T follicular helper cell (primary cell): Measurements from ENCODE around the gene SLC8A2.
A peak's percentile ranks its signal among the peaks of the same experiment; 100 is the strongest.
"Not testable (repeated sequence)": the region's sequence is repeated elsewhere in the genome, so short reads cannot be mapped to it uniquely, and the experiment has no call there.

Source experiments
- DNase-seq: peaks from one replicate; pipeline ENCODE4 v3.0.0-alpha.2; 2020; ENCODE audit warnings: low read depth

Gene SLC8A2

GRCh38 chr19:47487551-47488515, 16.1 kb upstream of the SLC8A2 start:
- DNase-seq, result no peak

GRCh38 chr19:47486900-47487299, 15.2 kb upstream of the SLC8A2 start:
- no peak for DNase-seq

- DNase-seq, result not testable (repeated sequence)
Measured at GRCh38 chr19:47486220-47486619, 14.5 kb upstream of the SLC8A2 start.

GRCh38 chr19:47485210-47485609, 13.5 kb upstream of the SLC8A2 start:
- no peak for DNase-seq

- peak; percentile 83 for DNase-seq
Measured at GRCh38 chr19:47483800-47484690, 12.4 kb upstream of the SLC8A2 start, which contains the start of gene KPTN. KPTN (minus strand) TSS chr19:47484219; CDS start chr19:47484160, 59 bp downstream.

DNA sequence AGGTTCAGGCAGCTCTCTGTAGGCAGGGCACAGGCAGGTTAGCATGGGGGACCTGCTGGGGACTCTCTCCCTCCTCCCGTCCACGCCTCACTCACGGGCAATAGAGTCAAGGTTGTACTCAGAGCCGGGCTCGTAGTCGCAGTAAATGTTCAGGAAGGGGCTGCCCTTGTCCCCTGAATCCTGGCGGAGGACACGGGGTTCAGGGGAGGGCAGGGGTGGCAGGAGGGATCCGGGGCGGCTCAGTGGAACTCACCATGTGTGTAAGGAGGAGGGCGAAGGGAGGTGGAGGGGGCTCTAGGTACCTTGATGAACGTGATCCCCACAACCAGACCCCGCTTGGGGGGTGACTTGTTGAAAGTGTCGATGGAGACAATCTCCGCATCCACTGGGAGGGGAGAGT, 11.5 kb upstream of the SLC8A2 start:
- no peak for DNase-seq

DNA sequence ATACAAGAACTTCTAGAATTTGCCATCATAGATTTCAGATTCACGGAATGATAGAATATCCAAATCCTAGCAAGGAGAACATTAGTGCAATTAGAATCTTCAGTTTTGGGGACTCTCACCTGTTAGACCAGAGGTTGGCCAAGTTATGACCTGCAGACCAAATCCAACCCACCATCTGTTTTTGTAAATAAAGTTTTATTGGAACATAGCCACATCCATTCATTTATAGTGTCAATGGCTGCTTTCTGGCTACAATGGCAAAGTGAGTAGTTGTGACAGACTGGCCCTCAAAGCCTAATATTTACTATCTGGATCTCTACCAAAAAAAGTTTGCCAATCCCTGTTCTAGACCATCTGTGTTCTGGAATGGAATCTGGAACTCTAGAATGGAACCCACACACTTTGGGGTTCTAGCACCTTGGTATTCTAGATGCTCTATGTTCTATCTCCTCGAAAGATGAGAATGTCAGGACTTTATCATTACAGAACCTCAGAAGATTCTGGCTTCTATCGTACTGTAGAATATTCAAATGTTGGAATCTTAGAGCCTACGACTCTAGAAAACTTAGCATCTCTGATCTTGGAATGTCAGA, 9.9 kb upstream of the SLC8A2 start:
- DNase-seq, result no peak

GRCh38 chr19:47480658-47481057, 9.0 kb upstream of the SLC8A2 start:
- no peak for DNase-seq

DNA sequence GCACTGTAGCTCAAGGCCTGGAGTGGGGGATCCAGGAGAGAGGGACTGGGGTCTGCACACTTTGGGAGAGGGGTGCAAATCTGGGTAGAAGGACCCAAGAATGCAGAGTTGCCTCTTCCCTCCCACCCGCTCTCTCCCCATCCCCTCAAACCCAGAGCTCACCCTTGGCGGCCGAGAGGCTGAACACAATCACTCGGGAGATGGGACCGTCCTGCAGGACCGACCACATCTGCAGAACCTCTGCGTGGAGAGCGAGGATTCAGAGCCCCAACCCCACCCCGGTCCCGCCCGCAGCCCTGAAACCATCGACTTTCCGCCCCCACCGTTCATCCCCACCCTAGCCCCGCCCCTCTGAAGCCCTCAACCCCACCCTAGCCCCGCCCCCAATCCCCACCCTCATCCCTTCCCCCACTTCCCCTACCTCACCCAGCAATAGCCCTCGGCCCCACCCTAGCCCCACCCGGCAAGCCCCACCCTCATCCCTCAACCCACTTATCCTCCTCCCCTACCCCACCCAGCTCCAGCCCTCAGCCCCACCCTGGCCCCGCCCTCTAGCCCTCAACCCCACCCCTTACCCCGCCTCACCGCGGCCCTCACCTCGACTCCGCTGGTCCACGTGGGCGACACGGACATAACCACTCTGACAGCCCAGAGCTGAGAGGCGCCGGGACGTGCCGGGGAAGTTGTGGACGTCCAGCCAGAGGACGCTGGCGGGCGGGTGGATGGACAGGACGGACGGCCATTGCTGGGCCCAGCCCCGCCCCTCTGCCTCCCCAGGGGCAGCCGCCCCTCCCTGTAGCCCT, 8.2 kb upstream of the SLC8A2 start:
- DNase-seq, result no peak

DNA sequence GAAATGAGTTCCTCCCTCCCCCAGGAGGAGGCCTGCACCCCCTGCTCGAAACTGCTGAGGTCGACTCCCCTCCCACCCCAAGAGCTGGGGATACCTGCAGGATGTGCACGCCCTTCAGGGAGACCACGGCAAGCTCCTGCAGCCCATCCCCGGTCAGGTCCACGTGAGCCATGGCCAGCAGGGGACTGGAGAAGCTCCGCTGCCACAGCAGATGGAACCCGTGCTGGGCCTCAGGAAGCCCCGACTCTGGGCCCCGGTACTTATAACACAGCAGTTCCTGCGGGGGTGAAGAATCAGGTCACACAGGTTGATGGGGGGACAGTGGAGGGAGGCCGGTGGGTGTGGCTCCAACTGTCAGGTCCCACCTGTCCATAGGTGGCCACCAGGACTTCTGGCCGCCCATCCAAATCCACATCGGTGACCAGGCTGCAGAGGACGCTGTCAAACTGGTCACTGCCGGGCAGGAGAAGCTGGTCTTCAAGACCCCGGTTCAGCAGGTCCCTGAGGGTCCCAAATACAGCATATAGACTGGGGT, 4.8 kb upstream of the SLC8A2 start:
- no peak for DNase-seq

DNA sequence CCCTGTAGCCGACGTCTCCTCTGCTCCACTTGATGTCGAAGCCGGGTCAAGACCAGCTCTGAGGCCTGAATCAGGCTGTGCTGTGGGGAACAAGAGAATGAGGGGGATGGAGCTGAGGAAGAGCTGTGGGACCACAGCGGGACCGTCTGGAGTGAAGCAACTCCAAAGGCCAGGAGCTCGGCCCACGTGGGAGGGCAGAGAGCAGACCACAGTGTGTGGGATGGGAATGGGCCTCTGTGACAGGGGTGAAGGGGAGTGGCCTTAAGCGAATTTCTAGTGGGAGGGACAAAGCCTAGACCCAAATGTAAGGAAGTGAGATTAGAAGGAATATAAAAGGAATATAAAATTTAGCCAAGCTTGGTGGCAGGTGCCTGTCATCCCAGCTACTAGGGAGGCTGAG, 3.8 kb upstream of the SLC8A2 start:
- DNase-seq, result no peak

- no peak for DNase-seq
Measured at GRCh38 chr19:47473336-47473735, 1.6 kb upstream of the SLC8A2 start.

GRCh38 chr19:47471381-47471732, 336 bp downstream of the SLC8A2 start:
- DNase-seq, result no peak

GRCh38 chr19:47470447-47471195, 1.1 kb downstream of the SLC8A2 start:
- no peak for DNase-seq

DNA sequence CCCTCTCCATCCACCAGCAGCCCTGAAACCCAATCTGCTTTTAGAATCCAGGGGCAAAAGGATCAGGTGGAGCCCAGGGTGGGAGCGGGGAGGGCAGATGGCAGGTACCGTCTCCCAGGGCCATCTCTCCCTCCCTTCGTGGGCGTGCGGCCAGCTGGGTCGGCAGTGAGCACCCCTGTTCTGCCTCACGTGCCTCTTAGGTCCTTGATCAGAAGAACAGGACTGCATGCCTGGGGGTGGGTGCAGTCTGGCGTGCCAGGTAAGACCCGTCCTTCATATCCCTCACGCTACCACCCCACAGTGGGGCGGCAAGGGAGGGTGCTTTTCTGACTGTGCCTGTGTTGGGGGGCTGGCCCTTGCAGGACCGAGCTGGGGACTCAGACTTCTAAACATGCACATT, 2.0 kb downstream of the SLC8A2 start:
- DNase-seq, result no peak

GRCh38 chr19:47469363-47469700, 2.4 kb downstream of the SLC8A2 start:
- no peak for DNase-seq

DNA sequence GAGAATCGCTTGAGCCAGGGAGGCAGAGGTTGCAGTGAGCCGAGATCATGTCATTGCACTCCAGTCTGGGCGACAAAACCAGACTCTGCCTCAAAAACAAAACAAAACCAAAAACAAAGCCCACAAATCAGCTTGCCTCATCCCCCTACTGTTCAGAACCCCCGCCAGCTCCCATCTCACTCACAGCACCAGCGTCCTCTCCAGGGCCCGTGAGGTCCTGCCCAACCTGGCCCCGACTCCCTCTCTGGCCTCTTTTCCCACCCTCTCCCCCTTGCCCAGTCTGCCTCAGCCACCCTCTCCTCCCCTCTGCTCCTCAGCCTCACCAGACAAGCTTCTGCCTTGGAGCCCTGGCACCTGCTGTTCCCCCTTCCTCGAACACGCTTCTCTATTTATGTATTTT, 3.8 kb downstream of the SLC8A2 start:
- DNase-seq, result no peak

- no peak for DNase-seq
Measured at GRCh38 chr19:47465957-47466356, 5.7 kb downstream of the SLC8A2 start.

DNA sequence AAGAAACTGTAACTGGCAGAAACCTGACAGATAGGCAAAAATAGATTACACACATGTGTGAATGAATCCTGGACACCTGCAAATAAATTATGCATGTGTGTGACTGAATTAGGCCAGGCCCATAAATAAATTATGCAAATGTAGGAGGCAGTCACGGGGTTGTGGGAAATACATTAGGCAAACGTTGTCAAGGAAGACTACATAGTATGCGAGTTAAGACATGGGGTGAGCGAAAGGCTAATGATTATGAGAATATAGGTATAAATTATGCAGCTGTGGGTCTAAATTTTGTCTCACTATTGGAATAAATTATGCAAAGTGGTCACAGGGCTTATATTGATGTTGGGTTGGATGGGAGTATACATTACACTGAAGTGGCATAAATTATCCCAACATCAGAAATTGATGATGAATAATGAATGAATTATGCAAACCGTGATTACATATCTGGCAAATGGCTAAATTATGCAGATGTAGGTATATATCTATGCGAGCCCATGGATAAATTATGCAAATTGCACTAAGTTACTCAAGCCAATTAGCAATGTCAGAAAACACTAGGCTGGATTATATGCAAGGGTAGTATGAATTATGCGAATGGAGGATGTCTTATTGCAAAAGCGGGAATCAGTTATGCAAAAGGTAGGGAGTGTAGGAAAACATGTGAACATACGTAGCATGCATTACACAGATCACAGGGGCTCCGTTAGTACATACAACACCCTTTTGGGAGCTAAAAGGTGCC, 6.8 kb downstream of the SLC8A2 start:
- no peak for DNase-seq

DNA sequence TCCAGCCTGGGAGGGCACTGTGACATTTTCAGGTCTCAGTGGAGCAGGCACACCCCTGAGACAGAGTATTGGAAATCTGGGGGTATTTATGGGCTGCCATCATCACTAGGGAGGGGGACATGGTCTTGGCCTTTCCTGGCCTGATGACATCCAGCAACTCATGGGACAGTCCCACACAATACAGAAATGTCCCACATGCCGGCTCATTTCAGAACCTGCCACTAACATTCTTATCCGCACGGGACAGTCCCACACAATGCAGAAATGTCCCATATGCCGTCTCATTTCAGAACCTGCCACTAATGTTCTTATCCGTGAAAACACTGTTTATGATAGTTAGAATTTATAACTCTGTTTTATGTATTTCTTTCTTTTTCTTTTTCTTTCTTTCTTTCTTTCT, 9.8 kb downstream of the SLC8A2 start:
- DNase-seq, result no peak
